Right renal cortex interstitium (tissue), 3 donors: Measurements from ENCODE around the gene COL13A1. TPM values are rescaled to one million over a fixed set of nuclear protein-coding genes. Genes with fewer than 3 reads are reported as not detected.

Experiments used
- DNase-seq, 3 donors: peaks; one replicate each; pipeline ENCODE4 v3.0.0-alpha.2; 2013; ENCODE audit warnings: low read depth in 3 of 3, low spot score in 2 of 3
- polyA plus RNA-seq, 3 donors: library from polyadenylated mRNA; unstranded; fragments of 120-200 nt; gene quantifications; one replicate each; pipeline ENCODE4 v1.2.1, GENCODE V29; 2013; ENCODE audit not compliant: insufficient read length in 3 of 3

Gene COL13A1
- polyA plus RNA-seq, 3 donors, result 19.5 to 21.5 (median 19.6) TPM

DNA sequence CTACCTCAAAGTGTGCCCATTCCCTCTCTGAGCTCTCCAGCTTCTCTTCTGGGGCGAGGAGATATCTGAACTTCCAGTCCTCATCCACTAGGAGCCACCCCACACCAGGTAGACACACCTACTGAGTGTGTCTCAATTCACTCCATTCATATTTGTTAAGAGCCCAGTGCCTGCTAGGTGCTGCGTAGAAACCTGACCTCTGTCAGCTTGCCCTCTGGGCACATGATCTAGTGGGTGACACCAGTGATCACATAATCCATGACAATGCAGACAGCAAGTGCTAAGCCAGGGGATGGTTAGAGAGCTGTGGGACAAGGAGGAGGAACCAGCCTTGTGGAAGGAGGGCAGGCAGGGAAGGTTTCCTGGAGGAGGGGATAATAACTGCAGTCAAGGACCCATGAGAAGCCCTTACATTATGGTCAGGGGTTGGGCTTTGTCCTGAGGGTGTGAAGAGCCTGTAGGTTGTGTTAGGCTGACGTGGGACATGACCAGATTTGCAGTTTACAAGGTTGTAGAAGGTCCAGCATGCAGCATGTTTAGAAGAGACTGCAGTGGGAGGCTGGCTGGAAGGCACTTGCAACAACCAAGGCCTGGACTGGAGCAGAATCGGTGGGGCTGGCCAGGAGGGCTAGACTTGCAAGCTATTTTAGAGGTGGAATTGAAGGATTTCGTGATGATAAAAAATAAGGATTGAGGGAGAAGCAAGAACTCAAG lies 81.8 kb downstream of the COL13A1 start:
- DNase-seq, result no peak

DNA sequence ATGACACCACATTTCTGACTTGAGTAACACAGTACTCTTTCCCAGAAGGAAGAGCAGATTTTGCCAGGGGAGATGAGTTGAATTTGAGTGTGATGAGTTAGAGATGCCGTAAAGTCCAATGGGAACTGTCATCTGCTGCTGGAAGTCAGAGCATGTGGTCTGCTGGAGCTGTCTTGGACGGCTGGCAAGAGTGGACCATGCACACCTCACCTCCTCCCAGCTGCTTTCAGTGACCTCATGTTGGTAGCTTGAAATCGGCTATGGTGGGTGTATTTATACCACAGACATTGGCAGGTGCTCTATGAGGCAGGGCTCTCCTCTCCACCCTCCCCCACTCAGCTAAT lies 82.3 kb downstream of the COL13A1 start:
- DNase-seq, result no peak

DNA sequence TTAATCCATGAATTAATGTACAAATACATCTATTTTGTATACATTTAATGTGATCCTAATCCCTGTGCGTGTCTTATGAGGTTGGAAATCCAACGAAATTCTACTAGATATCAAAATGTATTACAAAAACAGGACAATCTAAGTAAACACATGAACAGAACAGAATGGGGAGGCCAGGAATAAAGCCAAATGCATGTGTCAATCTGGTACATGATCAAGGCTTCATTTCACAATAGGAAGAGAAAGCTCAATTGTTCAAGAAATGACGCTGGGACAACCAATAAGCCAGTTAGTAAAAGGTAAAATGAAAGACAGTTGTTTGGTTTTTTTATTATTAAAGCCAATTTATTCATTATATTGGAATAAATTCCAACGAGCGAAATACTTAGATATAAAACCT lies 83.0 kb downstream of the COL13A1 start:
- DNase-seq, result no peak

DNA sequence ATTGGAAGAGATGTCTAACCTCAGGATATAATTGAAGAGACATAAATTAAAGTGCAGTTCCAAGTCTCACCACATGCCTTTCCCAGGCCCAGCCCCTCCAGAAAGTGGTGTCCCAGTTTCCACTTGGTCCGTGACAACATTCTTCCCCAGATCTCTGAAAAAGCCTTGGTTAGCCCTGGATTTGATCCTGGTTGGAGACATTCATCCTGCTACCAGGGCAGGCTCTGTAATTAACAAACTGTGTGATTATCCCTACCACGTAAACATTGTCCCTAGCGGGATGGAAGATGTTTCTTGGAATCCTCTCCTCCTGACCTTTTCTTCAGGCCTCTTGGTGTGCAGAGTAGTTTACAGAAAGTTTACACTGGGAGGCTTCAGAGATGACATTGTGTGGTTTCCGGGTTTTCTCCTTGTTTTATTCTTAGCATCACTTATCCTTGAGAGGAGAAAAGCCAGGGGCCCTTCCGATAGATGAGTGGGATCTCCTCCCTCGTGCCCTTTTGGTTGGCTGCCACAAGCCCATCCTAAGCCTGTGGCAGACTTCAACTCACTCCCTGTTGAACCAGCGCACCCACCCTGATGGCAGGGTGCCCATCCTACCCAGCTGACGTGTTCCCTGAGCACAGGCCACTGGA lies 83.8 kb downstream of the COL13A1 start:
- no peak for DNase-seq

DNA sequence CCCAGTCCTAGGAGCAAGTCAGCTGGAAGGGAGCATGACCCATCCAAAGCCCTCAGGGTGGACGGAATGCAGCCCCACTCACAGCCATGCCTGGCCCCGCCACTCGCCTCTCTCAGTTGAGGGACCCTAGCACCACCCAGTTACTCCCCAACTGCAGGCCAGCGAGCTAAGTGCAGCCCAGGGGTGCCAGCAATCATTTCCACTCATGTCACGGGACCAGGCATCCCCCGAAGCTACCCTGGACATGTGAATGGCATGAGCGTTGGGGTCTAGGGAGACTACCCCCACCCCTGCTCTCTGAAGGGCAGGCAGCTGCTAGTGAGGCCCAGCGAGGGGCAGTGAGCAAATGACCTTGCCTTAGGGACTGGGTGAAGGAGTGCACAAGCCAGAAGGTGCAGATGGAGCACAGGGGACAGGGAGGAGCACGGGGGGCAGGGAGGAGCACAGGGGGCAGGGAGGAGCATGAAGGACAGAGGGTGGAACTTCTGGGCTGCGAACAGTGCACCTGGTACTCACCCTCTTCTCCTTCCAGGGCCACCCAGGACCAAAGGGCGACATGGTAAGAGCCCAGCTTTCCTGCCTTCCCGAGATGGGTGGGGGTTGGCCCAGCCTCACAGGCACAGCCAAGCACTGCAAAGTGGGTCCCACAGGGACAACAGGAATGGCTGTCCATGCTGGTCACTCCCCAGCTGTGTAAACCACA lies 87.3 kb downstream of the COL13A1 start:
- no peak for DNase-seq

DNA sequence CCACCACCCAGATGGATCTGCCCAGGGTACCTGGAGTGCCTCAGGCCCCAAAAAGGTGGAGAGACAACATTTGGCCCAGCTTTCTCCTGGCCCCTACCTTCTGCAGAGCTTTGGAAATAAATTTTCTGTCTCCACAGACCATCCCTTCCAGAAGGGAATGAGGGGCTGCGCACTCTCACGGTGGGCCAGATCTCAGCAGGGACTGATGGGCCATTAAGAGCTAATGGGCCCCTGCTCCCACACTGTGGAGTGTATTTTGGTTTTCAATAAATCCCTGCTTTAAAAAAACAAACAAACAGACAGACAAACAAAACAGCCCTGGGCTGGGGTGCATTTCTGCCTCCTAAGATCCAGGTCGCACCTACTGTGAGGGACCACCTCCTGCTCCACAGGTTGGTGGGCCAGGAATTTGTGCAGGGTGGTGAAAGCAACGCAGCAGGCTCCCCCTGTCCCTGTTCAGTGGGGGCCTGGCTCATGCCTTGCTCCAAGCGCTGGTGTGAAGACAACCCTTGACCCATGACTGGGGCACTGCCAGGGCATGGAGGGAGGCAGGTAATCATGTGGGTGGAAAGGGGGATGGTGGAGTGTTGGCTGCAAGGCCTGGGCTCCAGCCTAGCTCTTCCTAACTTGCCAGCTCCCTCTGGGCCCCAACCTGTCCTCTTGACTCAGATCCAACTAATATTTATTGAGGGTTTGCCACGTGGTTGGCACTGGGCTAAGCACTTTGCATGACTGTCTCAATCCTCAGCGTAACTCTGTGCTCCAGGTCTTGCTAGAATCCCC lies 88.5 kb downstream of the COL13A1 start:
- DNase-seq, result no peak

DNA sequence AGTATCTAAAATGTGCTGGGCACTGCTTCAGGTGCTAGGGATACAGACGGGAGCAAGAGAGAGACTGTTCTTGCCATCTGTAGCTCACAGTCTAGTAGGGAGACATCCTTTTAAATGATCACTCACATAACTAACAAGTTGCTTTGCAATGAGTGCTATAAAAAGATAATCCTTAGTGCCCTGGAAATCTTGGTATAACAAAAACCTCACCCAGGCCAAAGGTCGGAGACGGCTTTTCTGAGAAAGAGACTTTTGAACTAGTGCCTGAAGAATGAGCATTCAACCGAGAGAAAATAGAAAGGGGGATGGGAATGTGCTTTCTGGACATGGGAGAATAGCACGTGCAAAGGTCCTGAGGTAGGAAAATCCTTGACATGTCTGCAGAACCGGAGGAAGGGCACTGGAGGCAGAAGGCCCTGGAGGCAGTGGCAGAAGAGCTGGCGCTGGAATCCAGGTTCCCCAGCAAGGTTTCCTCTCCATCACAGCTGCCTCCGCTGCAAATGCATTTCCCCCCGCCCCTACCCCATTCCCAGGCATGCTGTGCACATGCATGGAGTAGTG lies 89.4 kb downstream of the COL13A1 start:
- no peak for DNase-seq

DNA sequence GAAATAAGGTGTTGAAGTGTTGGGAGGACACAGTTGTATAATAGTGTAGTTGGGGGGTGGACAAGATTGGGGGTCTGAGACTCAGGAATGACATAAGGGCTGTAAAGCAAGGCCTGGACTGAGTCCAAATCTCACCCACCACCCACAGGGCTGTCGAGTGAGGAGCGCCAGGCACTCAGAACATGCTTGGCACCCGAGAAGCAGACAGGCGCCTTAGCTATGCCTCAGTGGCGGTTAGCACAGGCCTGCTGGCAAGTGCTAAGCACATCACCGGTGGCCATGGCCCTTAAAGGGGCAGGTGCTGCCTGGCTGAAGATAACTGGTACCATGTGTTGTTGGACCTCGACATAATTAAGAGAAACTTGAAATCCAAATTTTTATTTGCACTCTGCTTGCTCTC lies 90.7 kb downstream of the COL13A1 start:
- no peak for DNase-seq

DNA sequence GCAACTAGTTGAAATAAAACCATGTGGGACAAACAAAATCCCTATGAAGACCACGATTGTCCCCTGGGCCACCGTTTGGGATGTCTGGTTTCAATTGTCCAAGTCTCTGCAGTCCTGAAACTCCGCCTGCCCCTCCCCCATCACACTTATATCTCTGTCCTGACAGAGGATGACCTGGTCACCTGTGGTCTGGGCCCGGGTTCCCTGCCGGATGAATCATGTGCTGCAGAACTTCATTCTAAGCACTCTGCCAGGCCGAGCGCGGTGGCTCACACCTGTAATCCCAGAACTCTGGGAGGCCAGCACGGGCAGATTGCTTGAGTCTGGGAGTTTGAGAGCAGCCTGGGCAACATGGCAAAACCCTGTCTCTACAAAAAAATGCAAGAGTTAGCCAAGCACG lies 91.1 kb downstream of the COL13A1 start:
- DNase-seq, result no peak

DNA sequence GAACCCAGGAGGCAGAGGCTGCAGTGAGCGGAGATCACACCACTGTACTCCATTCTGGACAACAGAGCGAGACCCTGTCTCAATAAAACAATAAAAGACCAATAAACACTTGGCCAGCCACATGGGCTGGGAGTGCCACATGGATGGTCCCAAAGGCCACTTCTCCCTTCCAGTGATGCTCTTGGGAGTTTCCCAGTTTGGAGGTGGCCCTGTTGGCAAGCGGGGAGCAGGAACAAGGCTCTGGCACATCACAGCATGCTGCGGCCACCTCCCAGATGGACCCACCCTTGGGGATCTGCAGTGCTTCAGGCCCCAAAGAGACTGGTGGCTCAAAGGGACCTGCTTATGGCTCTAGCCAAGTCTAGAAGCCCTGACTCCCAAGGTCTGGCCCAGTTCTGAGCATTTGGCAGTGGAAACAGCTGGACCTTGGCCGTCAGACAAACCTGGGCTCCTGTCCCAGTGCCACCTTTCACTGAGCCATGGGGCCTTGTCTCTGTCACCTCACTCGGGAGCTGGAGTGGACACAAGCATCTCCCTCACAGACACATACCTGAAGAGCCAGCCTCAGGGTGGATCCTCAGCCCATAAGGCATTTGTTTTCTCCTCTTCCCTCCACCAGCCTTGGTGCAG lies 91.7 kb downstream of the COL13A1 start:
- no peak for DNase-seq

DNA sequence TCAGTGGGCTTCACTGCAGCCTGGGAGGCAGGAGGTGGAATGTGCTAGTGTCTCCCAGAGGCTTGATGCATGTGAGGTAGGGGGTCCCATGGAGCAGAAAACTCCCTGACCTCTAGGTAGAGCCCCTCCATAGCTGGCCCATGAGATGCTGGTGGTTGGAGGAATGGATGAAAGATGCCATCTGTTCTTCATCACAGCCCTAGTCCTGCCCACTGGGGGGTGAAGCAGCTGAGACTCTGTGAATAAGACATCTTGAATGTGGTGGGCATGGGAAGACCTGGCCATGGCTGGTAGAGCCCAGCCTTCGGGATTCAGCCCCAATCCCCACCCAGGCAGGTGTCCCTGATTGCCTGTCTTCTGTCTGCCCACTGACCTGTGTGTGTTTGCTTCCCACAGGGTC lies 92.5 kb downstream of the COL13A1 start:
- DNase-seq, result no peak

DNA sequence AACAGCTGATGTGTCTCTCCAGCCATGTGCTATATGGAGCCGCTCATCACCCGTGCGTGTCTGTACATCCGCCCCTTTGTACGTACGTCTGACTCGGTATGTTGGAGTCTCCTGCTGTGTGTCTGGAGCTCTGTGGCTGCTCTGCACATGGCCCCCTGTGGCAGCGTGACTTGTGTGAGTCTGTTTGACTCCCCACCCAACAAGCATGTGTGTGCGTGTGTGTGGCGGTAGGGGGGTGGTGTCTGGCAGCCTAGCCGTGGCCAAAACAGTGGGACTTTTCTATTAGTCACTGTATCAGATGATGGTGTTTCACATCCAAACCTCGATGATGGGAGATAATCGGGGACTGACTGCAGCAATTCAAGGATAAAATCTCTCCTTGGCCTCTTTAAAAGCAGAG lies 94.1 kb downstream of the COL13A1 start:
- no peak for DNase-seq

DNA sequence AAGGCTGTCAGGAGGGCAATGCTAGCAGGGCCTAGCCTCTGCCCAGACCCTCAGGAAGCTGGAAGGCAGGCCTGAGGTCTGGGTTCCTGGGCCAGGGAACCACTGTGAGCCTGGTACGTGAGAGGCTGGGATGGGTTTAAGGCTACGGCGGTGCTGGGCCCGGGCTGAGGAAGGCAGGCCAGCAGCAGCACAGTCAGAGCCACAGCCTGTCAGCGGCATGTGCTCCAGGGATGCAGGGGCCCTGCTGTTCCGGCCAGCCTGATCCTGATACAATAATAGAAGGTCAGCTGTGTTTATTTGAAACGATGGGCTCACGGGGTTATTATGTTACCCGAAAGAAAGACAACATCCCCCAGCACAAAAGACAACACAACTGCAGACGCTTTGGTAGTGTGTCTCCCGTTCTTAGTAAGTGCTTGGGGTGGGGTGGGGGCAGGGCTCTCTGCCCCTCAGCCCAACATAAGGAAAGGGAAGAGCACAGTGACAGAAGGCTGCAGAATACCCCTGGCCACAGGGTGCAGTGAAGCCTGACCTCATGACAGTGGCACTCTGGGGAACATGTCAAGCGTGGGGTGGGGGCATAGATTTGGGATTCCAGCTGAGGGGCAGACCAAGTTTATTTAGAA lies 95.0 kb downstream of the COL13A1 start:
- DNase-seq, result no peak

DNA sequence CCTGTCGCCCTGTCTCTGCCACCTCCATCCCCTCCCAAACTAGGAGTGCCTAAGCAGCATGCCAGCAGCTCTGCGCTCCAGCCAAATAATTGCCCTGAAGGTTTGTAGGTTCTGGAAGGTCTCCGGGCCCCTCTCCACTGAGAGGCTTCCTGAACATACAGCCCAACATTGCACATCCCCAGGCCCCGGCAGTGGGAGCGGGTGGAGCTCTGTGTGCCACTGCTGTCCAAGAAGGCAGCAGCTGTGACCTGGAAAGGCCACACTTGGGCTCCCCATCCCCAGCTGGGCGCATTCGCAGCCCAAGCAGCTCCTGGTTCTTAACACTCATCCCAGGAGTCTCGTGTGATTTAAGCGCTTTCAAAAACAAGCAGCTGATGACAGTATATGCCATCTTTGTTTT lies 95.7 kb downstream of the COL13A1 start:
- no peak for DNase-seq

DNA sequence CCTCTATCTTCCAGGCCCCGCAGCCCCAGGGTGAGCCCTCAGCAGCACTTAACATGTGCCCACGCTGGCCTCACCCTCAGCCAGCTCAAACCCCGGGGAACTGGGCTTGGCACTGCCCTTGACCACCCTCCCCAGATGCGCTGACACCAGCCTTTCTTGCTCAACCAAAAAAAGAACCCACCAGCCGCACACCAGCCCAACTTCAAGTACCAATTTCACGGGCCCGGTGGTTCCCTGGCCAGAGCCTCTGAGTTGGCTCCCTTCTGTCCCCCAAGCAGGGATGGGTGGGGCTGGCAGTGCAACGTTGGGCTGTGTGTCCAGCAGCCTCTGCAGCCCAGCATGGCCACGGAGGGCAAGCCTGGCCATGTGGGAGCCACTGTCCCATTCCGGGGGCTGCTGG lies 96.3 kb downstream of the COL13A1 start:
- no peak for DNase-seq

DNA sequence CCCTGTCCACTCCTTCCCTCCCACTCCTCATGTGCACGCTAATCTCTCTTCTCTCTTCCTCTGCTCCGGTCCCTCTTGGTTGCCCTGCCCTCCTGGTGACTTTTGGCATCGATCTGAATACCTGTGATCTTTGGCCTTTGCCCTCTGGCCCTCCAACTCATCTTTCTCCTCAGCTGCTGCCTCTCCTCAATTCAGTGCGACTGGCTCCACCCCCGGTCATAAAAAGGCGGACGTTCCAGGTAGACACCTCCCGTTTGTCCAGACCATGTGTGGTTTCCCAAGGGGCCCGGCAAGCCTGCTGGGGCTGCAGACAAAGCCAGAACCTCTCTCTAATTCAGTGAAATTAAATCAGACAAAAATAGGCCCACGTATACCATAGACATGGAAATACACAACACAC lies 96.8 kb downstream of the COL13A1 start:
- DNase-seq, result no peak

DNA sequence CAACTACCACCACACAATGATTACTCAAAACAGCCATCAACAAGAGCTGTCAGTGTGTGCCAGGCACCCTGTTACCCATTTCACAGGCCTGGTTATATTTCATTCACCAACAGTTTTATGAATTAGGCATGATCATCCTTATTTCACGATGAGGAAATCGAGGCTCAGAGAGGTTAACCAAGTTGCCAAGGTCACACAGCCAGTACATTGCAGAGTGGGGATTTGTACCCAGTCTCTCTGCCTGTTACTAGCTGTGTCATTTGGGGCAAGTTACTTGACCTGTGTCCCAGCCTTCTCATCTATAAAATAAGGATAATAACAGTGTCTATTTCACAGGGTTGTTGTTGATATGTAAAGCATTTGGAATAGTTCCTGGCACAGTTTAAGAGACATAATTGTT lies 97.2 kb downstream of the COL13A1 start:
- no peak for DNase-seq

DNA sequence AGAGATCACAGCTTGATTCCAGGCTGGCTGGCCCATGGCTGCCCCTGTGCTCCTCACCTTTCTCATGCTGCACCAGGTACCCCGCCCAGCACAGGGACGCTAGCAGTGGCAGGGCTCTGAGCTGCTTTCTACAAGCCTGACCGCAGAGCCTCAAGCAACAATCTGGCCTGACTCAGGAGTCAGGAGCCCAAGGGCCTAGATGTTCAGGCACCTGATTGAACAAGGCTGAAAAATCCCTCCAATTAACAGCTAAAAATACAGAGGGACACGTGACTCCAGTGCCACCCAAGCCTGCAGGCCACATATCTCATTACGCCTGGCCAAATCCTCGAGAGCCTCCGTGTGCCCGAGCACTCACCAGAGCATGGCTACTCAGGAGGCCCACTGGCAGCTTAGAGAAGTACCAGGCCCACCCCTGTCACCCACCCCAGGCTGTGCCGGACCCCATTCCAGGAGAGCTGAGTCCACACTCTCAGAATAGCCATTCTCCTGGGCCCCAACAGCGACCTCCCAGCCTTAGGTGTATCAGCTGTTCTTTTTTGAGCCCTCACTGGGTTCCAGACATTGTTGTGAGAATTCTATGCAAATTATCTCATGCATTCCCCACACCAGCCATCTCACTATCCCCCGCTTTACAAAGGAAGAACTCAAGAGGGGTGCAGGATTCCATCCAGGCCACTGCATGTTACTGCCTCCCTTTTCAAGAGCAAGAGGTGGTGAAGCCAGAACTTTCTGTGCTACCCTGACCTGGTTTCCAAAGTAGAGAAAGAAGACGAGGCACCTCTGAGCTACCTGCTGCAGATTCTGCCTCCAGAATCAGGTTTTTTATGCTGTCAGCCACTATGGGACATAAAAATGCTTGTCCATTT lies 98.3 kb downstream of the COL13A1 start:
- DNase-seq, result no peak

DNA sequence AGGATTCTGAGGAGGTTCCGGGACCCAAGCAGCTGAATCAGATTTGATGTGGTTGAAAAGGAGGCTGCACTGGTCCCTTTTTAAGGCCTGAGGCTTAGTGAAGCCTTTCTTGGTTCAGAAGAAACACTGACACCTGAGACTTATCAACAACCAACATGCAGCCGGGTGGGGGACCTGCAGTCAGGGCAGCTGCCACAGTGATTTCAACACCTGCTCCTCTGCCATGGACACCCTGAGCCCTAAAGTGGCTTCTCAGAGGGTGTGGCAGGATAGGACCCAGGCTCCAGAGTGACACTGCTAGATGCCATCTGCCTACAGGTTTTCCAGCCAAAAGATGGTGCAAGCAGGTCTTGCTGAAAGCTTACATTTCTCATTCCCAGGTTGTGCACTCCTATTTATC lies 99.3 kb downstream of the COL13A1 start:
- no peak for DNase-seq
